HepG2 (cell line): ENCODE data around the gene TRIM69. TPM values are rescaled to one million over a fixed set of nuclear protein-coding genes. Genes with fewer than 3 reads are reported as not detected.
A peak's percentile ranks its signal among the peaks of the same experiment; 100 is the strongest.

Source experiments
- BCL6 ChIP-seq: IDR thresholded peaks from 2 replicates; pipeline ENCODE4 v1.6.1; 2016; ENCODE audit warnings: missing genetic modification reagents, missing compliant biosample characterization
- CEBPG ChIP-seq: IDR thresholded peaks from 2 replicates; pipeline ENCODE4 v1.6.1; 2016
- DMAP1 ChIP-seq: IDR thresholded peaks from 2 replicates; pipeline ENCODE4 v1.6.1; 2016
- ETV6 ChIP-seq: sonication (generic); formaldehyde crosslinking; conservative IDR thresholded peaks from 2 replicates; pipeline ENCODE4 v1.4.0; 2020; ENCODE audit warnings: missing genetic modification reagents
- GPN1 ChIP-seq: sonication (generic); formaldehyde crosslinking; IDR thresholded peaks from 2 replicates; pipeline ENCODE4 v1.5.1; 2020; ENCODE audit warnings: missing genetic modification reagents, borderline replicate concordance
- HMGXB4 ChIP-seq, 2 experiments: sonication (generic) in 1 of 2; formaldehyde crosslinking in 1 of 2; IDR thresholded peaks; 2 replicates each; pipeline versions ENCODE4 v1.4.0 to v1.6.1; 2018 to 2020; ENCODE audit warnings: missing genetic modification reagents in 2 of 2, borderline replicate concordance in 1 of 2, low read depth in 1 of 2, mild to moderate bottlenecking in 1 of 2, missing biosample characterization in 1 of 2
- LCORL ChIP-seq, 2 experiments: fragments of 450-650 bp in 1 of 2; sonication (generic) in 1 of 2; formaldehyde crosslinking in 1 of 2; IDR thresholded peaks; 2 replicates each; pipeline versions ENCODE4 v1.5.0 to v1.6.1; 2017 to 2020; ENCODE audit warnings: antibody characterized with exemption in 1 of 2, missing genetic modification reagents in 1 of 2
- PBX2 ChIP-seq: IDR thresholded peaks from 2 replicates; pipeline ENCODE4 v1.6.1; 2016; ENCODE audit warnings: control low read depth
- PPARG ChIP-seq: conservative IDR thresholded peaks from 2 replicates; pipeline ENCODE4 v1.6.1; 2016; ENCODE audit warnings: missing biosample characterization, missing genetic modification reagents
- RBFOX2 ChIP-seq: fragments of 200-400 bp; formaldehyde crosslinking; IDR thresholded peaks from 2 replicates; pipeline ENCODE4 v1.6.1; 2017; ENCODE audit warnings: low read depth, mild to moderate bottlenecking, low read length
- RFXAP ChIP-seq: sonication (generic); formaldehyde crosslinking; IDR thresholded peaks from 2 replicates; pipeline ENCODE4 v1.4.0; 2020; ENCODE audit warnings: missing genetic modification reagents, borderline replicate concordance
- ZBTB20 ChIP-seq: sonication (generic); formaldehyde crosslinking; IDR thresholded peaks from 2 replicates; pipeline ENCODE4 v1.8.1; 2023; ENCODE audit warnings: missing genetic modification reagents, low read depth, mild to moderate bottlenecking, borderline replicate concordance
- ZBTB38 ChIP-seq: sonication (generic); formaldehyde crosslinking; IDR thresholded peaks from 2 replicates; pipeline ENCODE4 v1.5.1; 2020; ENCODE audit warnings: mild to moderate bottlenecking, missing genetic modification reagents
- ZKSCAN8 ChIP-seq: IDR thresholded peaks from 2 replicates; pipeline ENCODE4 v1.6.1; 2016; ENCODE audit warnings: borderline replicate concordance, missing genetic modification reagents, missing compliant biosample characterization
- ZMYM4 ChIP-seq: sonication (generic); formaldehyde crosslinking; IDR thresholded peaks from 2 replicates; pipeline ENCODE4 v1.8.1; 2023; ENCODE audit warnings: mild to moderate bottlenecking, missing genetic modification reagents
- ZNF460 ChIP-seq: sonication (generic); formaldehyde crosslinking; IDR thresholded peaks from 2 replicates; pipeline ENCODE4 v1.5.1; 2020; ENCODE audit warnings: missing genetic modification reagents, mild to moderate bottlenecking, borderline replicate concordance
- ZNF598 ChIP-seq: sonication (generic); formaldehyde crosslinking; IDR thresholded peaks from 2 replicates; pipeline ENCODE4 v1.5.1; 2020; ENCODE audit warnings: mild to moderate bottlenecking, missing genetic modification reagents, borderline replicate concordance
- ZNF768 ChIP-seq: sonication (generic); formaldehyde crosslinking; IDR thresholded peaks from 2 replicates; pipeline ENCODE4 v1.4.0; 2020; ENCODE audit warnings: missing genetic modification reagents
- ZNF850 ChIP-seq: sonication (generic); formaldehyde crosslinking; conservative IDR thresholded peaks from 2 replicates; pipeline ENCODE4 v1.9.0; 2021; ENCODE audit warnings: mild to moderate bottlenecking, missing genetic modification reagents
- ZSCAN25 ChIP-seq: sonication (generic); formaldehyde crosslinking; IDR thresholded peaks from 2 replicates; pipeline ENCODE4 v1.8.0; 2022; ENCODE audit warnings: mild to moderate bottlenecking, missing genetic modification reagents
- polyA plus RNA-seq, 8 experiments: library from polyadenylated mRNA; depleted of rRNA in 3 of 8; stranded (reverse) in 7 of 8; unstranded in 1 of 8; fragments of >200 nt; fragmentation: Illumina TruSeq in 4 of 8; extraction: Trizol in 4 of 8; gene quantifications; 2 replicates each; pipeline versions ENCODE4 v1.2.1 to v1.2.3, GENCODE V29; 2011 to 2016; ENCODE audit warnings: low read depth in 4 of 8, missing spikeins in 1 of 8, mixed read lengths in 1 of 8; ENCODE audit not compliant: insufficient read depth in 1 of 8
- total RNA-seq, 5 experiments: library from RNA; depleted of rRNA; stranded (reverse); fragments of >200 nt; fragmentation: Illumina TruSeq; extraction: Trizol; gene quantifications; 2 replicates each; pipeline ENCODE4 v1.2.3, GENCODE V29; 2016; ENCODE audit warnings: low read depth in 1 of 5
- TF ChIP-seq, protein P1 (sequence below): sonication (generic); formaldehyde crosslinking; IDR thresholded peaks from 2 replicates; pipeline ENCODE4 v1.4.0; 2020; ENCODE audit warnings: low read depth, mild to moderate bottlenecking, missing genetic modification reagents
- TF ChIP-seq, protein P2 (sequence below): sonication (generic); formaldehyde crosslinking; IDR thresholded peaks from 2 replicates; pipeline ENCODE4 v1.4.0; 2020; ENCODE audit warnings: missing genetic modification reagents, borderline replicate concordance

TRIM69 gene
- total and polyA plus RNA-seq, 2 of the 13 experiments (the other 11 are each of a cell fraction or from before 2014, with no cell fraction given): 2.6 to 3.2 TPM

DNA sequence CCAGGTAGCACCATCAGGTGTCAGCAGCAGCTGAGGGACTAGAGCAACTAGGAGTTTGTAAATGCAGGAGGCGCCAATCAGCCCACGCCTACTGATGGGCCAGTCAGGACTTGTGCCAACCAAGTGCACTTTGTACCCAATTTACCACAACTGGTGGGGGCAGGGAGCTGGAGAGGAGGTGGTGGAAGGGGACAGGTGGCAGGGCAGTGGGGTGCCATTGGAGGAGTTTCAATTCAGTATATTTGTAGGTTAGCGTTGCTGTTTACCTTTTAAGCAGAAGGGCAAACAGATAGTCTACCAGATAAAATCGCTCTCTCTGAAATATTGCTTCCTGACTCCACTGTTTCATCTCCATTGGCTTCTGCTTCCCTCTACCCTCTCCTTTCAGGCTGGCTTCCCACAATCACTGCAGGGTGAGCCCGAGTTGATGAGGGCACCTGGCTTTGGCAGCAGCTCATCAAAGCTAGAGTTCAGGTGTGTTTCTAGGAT, 75.7 kb downstream of the TRIM69 start (continued):
- TF ChIP-seq PBX2 (CRISPR knock-in tag) (no peak), GPN1 (CRISPR knock-in tag) (no peak), CEBPG (CRISPR knock-in tag) (peak; percentile 37; the same call in 1 of the 2 replicates), RFXAP (peak; percentile 64; the same call in 1 of the 2 replicates), ZBTB20 (peak; percentile 61; the same call in 1 of the 2 replicates), ZKSCAN8 (CRISPR knock-in tag) (peak; percentile 56; the same call in 1 of the 2 replicates), ZNF460 (CRISPR knock-in tag) (no peak), BCL6 (CRISPR knock-in tag) (peak; percentile 44; the same call in 1 of the 2 replicates), PPARG (CRISPR knock-in tag) (peak; percentile 9; the same call in 1 of the 2 replicates), ZBTB38 (CRISPR knock-in tag) (no peak; the same call in 1 of the 2 replicates), DMAP1 (CRISPR knock-in tag) (peak; percentile 69), ZMYM4 (CRISPR knock-in tag) (peak; percentile 71), RBFOX2 (no peak), ZNF598 (CRISPR knock-in tag) (no peak), LCORL (IDR thresholded peaks at IDR 0.05) (no peak), LCORL (CRISPR knock-in tag; IDR thresholded peaks at IDR 0.05) (peak; percentile 45; the same call in 1 of the 2 replicates), ZNF850 (CRISPR knock-in tag) (no peak), HMGXB4 (CRISPR knock-in tag; IDR thresholded peaks at IDR 0.05; ENCODE audit: borderline replicate concordance in 1 of 2, low read depth in 1 of 2) (peak in 1 of 2 experiments; percentile 82; a peak in 1 of 4 replicates), ETV6 (CRISPR knock-in tag) (no peak), ZSCAN25 (CRISPR knock-in tag) (peak; percentile 53), ZNF768 (CRISPR knock-in tag) (no peak)
- TF ChIP-seq, protein P1, sequence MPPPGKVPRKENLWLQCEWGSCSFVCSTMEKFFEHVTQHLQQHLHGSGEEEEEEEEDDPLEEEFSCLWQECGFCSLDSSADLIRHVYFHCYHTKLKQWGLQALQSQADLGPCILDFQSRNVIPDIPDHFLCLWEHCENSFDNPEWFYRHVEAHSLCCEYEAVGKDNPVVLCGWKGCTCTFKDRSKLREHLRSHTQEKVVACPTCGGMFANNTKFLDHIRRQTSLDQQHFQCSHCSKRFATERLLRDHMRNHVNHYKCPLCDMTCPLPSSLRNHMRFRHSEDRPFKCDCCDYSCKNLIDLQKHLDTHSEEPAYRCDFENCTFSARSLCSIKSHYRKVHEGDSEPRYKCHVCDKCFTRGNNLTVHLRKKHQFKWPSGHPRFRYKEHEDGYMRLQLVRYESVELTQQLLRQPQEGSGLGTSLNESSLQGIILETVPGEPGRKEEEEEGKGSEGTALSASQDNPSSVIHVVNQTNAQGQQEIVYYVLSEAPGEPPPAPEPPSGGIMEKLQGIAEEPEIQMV: no peak
- TF ChIP-seq, protein P2, sequence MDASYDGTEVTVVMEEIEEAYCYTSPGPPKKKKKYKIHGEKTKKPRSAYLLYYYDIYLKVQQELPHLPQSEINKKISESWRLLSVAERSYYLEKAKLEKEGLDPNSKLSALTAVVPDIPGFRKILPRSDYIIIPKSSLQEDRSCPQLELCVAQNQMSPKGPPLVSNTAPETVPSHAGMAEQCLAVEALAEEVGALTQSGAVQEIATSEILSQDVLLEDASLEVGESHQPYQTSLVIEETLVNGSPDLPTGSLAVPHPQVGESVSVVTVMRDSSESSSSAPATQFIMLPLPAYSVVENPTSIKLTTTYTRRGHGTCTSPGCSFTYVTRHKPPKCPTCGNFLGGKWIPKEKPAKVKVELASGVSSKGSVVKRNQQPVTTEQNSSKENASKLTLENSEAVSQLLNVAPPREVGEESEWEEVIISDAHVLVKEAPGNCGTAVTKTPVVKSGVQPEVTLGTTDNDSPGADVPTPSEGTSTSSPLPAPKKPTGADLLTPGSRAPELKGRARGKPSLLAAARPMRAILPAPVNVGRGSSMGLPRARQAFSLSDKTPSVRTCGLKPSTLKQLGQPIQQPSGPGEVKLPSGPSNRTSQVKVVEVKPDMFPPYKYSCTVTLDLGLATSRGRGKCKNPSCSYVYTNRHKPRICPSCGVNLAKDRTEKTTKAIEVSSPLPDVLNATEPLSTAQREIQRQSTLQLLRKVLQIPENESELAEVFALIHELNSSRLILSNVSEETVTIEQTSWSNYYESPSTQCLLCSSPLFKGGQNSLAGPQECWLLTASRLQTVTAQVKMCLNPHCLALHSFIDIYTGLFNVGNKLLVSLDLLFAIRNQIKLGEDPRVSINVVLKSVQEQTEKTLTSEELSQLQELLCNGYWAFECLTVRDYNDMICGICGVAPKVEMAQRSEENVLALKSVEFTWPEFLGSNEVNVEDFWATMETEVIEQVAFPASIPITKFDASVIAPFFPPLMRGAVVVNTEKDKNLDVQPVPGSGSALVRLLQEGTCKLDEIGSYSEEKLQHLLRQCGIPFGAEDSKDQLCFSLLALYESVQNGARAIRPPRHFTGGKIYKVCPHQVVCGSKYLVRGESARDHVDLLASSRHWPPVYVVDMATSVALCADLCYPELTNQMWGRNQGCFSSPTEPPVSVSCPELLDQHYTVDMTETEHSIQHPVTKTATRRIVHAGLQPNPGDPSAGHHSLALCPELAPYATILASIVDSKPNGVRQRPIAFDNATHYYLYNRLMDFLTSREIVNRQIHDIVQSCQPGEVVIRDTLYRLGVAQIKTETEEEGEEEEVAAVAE (CRISPR knock-in tag): peak; percentile 53; the same call in 1 of the 2 replicates
